GM18499 (cell line): ENCODE results near the gene PRPF8.

Source experiments
- ATAC-seq: cut with Tn5 transposase; IDR thresholded peaks from one replicate; pipeline ENCODE4 v1.9.1; 2021; ENCODE audit warnings: moderate number of reproducible peaks; ENCODE audit not compliant: insufficient read depth, unreplicated experiment

The PRPF8 gene

GRCh38 chr17:1628856-1629503 lies 55.7 kb downstream of the PRPF8 start:
- ATAC-seq = no peak

- ATAC-seq = no peak
Observed at GRCh38 chr17:1627982-1628855, 56.4 kb downstream of the PRPF8 start, which contains the start of gene SLC43A2. TSS of gene SLC43A2 (minus strand) at chr17:1628834. CDS start at chr17:1627874, 960 bp downstream.

GRCh38 chr17:1627182-1627981 lies 57.3 kb downstream of the PRPF8 start:
- ATAC-seq = no peak

GRCh38 chr17:1626333-1626732 lies 58.3 kb downstream of the PRPF8 start:
- ATAC-seq = no peak

GRCh38 chr17:1625581-1625980 lies 59.1 kb downstream of the PRPF8 start:
- no peak for ATAC-seq

- ATAC-seq = no peak
Observed at GRCh38 chr17:1625053-1625452, 59.6 kb downstream of the PRPF8 start.

- no peak for ATAC-seq
Observed at GRCh38 chr17:1624650-1625049, 60.0 kb downstream of the PRPF8 start.

- no peak for ATAC-seq
Observed at GRCh38 chr17:1623057-1623630, 61.5 kb downstream of the PRPF8 start.

GRCh38 chr17:1621273-1621954 lies 63.3 kb downstream of the PRPF8 start:
- no peak for ATAC-seq

GRCh38 chr17:1620486-1620885 lies 64.2 kb downstream of the PRPF8 start:
- no peak for ATAC-seq

GRCh38 chr17:1617620-1618174 lies 67.0 kb downstream of the PRPF8 start:
- ATAC-seq = no peak

- no peak for ATAC-seq
Observed at GRCh38 chr17:1616101-1616500, 68.6 kb downstream of the PRPF8 start.

GRCh38 chr17:1612400-1612799 lies 72.3 kb downstream of the PRPF8 start:
- no peak for ATAC-seq

GRCh38 chr17:1611715-1612114 lies 73.0 kb downstream of the PRPF8 start:
- no peak for ATAC-seq

GRCh38 chr17:1608676-1609075 lies 76.0 kb downstream of the PRPF8 start:
- ATAC-seq = no peak

GRCh38 chr17:1607971-1608320 lies 76.7 kb downstream of the PRPF8 start:
- ATAC-seq = no peak

GRCh38 chr17:1606352-1606985 lies 78.2 kb downstream of the PRPF8 start:
- no peak for ATAC-seq

- ATAC-seq = no peak
Observed at GRCh38 chr17:1605681-1606351, 78.9 kb downstream of the PRPF8 start.
